HUES48 (cell line): ENCODE results near the gene ACSF3.
"Not testable (repeated sequence)": the region's sequence is repeated elsewhere in the genome, so short reads cannot be mapped to it uniquely, and the experiment has no call there.

Source experiments
- H3K27ac ChIP-seq: one replicate; pipeline ENCODE4 v1.7.0; 2013; ENCODE audit warnings: low read depth, low read length, inconsistent platforms
- H3K27me3 ChIP-seq: 2 replicates; pipeline ENCODE4 v1.6.1; 2013; ENCODE audit warnings: mild to moderate bottlenecking, low read length; ENCODE audit not compliant: control insufficient read depth, insufficient read depth
- H3K36me3 ChIP-seq: 2 replicates; pipeline ENCODE4 v1.6.1; 2013; ENCODE audit warnings: low read length; ENCODE audit not compliant: control insufficient read depth, insufficient read depth
- H3K4me1 ChIP-seq: 2 replicates; pipeline ENCODE4 v1.6.1; 2013; ENCODE audit warnings: mild to moderate bottlenecking, low read length; ENCODE audit not compliant: control insufficient read depth, insufficient read depth
- H3K4me3 ChIP-seq: 2 replicates; pipeline ENCODE4 v1.5.1; 2013; ENCODE audit warnings: mild to moderate bottlenecking, low read depth, low read length
- H3K9ac ChIP-seq: 2 replicates; pipeline ENCODE4 v1.6.1; 2013; ENCODE audit warnings: mild to moderate bottlenecking, low read depth, low read length, moderate library complexity
- H3K9me3 ChIP-seq: 2 replicates; pipeline ENCODE4 v1.6.1; 2013; ENCODE audit warnings: low read length; ENCODE audit not compliant: control insufficient read depth, insufficient read depth

The ACSF3 gene

DNA sequence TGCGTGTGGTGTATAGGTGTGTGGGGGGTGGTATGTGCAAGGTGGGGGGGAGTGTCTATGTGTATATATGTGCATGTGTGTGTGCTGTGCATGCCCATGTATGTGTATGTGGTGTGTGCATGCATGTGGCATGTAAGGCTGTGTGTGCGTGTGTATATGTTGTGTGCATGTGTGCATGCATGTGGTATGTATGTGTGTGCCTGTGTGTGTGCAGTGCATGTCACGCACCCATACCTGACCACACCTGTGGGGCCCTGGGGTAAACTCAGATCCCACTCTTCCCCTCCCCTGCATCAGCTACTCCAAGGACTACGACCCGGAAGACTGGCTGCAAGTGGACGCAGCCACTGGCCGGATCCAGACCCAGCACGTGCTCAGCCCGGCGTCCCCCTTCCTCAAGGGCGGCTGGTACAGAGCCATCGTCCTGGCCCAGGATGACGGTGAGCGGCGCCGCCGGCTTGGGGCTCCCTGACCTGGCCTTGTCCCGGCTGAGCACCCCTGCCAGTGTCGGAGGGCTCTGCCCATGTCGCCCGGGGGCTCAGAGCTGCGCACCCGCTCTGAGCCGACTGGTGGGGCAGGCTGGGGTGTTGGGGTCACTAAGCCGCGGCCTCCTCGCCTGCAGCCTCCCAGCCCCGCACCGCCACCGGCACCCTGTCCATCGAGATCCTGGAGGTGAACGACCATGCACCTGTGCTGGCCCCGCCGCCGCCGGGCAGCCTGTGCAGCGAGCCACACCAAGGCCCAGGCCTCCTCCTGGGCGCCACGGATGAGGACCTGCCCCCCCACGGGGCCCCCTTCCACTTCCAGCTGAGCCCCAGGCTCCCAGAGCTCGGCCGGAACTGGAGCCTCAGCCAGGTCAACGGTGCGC, 97.6 kb downstream of the ACSF3 start:
- H3K27me3 ChIP-seq = peaks cover 12% of the 10 kb centered on the region
- H3K9me3 ChIP-seq = no peaks in the 10 kb centered on the region
- no peak overlapping the region for H3K27ac ChIP-seq
- H3K4me3 ChIP-seq = no peak overlapping the region
- H3K9ac ChIP-seq = no peak overlapping the region
- no peaks in the 10 kb centered on the region for H3K36me3 ChIP-seq
- H3K4me1 ChIP-seq = no peaks in the 10 kb centered on the region

- Histone ChIP-seq H3K36me3 (no peaks in the 10 kb centered on the region), H3K4me3 (peak overlapping the region; percentile 75), H3K9me3 (no peaks in the 10 kb centered on the region), H3K9ac (0 out of 2 replicates have a peak overlapping the region, but pooled peaks have one; percentile 35), H3K27ac (no peak overlapping the region), H3K27me3 (peaks cover 12% of the 10 kb centered on the region), H3K4me1 (no peaks in the 10 kb centered on the region)
Observed at GRCh38 chr16:89191901-89192185, 98.2 kb downstream of the ACSF3 start.

GRCh38 chr16:89192186-89192955, 98.7 kb downstream of the ACSF3 start:
- Histone ChIP-seq H3K4me3 (peak overlapping the region; percentile 75), H3K9ac (0 out of 2 replicates have a peak overlapping the region, but pooled peaks have one; percentile 35), H3K27me3 (peaks cover 12% of the 10 kb centered on the region)
- H3K9me3 ChIP-seq, H3K27ac ChIP-seq, H3K4me1 ChIP-seq, H3K36me3 ChIP-seq: not testable (repeated sequence)

DNA sequence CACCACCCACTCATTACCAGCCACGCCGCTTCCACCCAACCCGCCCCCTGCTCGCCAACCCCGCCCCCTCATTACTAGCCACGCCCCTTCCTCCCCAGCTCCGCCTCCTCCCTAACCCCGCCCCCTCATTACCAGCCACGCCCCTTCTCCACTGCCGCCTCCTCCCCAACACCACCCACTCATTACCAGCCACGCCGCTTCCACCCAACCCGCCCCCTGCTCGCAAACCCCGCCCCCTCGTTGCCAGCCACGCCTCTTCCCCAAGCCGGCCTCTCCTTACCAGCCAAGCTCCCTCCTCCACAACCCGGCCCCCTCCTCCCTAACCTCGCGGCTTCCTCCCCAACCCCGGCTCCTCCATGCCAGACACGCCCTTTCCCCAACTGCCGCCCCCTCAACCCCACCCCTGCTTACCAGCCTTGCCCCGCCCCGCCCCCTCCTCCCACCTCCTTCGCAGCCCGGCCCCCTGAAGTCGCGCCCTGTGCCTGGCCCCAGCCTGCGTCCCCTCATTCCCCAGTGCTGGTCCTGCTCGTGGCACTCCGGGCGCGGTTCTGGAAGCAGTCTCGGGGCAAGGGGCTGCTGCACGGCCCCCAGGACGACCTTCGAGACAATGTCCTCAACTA, 99.4 kb downstream of the ACSF3 start:
- Histone ChIP-seq H3K36me3 (no peaks in the 10 kb centered on the region), H3K4me1 (no peaks in the 10 kb centered on the region), H3K4me3 (peak overlapping the region; percentile 35; the same call in 1 of the 2 replicates), H3K9ac (no peak overlapping the region), H3K9me3 (no peaks in the 10 kb centered on the region), H3K27me3 (peaks cover 12% of the 10 kb centered on the region), H3K27ac (no peak overlapping the region)

GRCh38 chr16:89193576-89194293, 100.1 kb downstream of the ACSF3 start:
- Histone ChIP-seq H3K27ac (no peak overlapping the region), H3K9me3 (no peaks in the 10 kb centered on the region), H3K4me1 (no peaks in the 10 kb centered on the region), H3K9ac (no peak overlapping the region), H3K27me3 (peaks cover 12% of the 10 kb centered on the region), H3K4me3 (peak overlapping the region; percentile 35; the same call in 1 of the 2 replicates), H3K36me3 (no peaks in the 10 kb centered on the region)

GRCh38 chr16:89194340-89195311, 101.0 kb downstream of the ACSF3 start:
- no peak overlapping the region for H3K9ac ChIP-seq
- H3K27me3 ChIP-seq = peaks cover 14% of the 10 kb centered on the region
- H3K4me3 ChIP-seq = no peak overlapping the region
- no peaks in the 10 kb centered on the region for H3K36me3 ChIP-seq
- no peaks in the 10 kb centered on the region for H3K9me3 ChIP-seq
- H3K4me1 ChIP-seq = no peaks in the 10 kb centered on the region
- no peak overlapping the region for H3K27ac ChIP-seq

DNA sequence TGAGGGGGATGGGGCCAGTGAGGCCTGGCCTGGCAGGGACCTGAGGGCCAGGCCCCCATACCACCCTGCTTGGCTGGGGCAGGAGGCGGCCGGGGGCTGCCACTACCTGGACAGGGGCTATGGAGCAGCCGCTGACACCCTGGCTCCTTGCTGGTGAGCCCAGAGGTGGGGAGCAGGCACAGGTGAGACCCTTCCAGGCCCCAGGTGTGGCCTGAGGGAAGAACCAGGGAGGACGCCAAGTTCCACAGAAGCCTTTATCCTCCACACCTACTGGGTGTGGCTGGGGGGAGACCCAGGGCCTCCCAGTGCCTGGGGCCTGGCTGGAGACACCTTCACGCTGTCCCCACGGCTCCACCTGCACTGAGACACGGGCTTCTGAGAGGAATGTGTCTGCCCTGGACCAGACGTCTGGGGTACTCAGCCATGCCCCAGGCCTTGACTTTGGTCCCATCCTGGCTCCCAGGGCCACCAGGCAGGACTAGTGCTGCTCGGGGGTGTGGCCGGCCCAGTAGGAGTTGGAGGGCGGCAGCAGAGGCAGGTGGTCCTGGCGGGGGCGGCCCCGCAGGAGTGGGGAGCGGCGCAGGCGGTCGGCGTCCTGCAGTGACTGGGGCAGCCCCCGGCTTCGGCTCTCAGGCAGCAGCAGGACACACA, 102.0 kb downstream of the ACSF3 start:
- Histone ChIP-seq H3K9me3 (no peaks in the 10 kb centered on the region), H3K9ac (no peak overlapping the region), H3K4me1 (peaks cover 8% of the 10 kb centered on the region; the same call in 1 of the 2 replicates), H3K27ac (no peak overlapping the region), H3K27me3 (peaks cover 23% of the 10 kb centered on the region), H3K36me3 (no peaks in the 10 kb centered on the region), H3K4me3 (no peak overlapping the region)

DNA sequence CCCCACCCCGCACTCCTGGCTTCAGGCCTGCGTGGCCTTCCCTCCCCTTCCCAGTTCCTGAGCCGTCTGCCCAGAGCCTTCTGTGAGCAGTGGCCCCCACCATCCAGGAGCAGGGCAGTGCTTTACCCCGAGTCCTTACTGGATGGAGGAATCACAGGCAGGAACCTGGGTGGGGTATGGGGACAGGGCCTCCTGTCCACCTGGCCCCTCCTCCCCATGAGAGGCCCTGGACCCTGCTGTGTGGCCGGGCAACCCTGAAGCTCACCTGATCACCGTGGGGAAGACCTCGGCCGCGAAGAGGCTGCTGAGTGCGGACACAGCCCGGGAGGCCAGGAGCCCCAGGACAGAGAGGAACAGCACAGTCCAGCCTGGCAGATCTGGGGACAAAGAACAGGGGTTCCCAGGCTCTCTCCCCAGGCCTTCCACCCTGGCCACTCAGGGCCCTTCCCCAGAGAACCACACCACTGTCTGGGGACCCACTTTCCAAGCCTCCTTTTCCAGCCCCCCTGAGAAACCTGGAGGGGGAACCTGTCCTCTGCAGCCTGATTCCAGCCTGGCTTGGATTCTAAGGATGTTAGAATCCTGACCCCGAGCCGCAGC, 103.5 kb downstream of the ACSF3 start:
- Histone ChIP-seq H3K4me1 (peaks cover 9% of the 10 kb centered on the region; the same call in 1 of the 2 replicates), H3K4me3 (no peak overlapping the region), H3K27me3 (peaks cover 20% of the 10 kb centered on the region)

DNA sequence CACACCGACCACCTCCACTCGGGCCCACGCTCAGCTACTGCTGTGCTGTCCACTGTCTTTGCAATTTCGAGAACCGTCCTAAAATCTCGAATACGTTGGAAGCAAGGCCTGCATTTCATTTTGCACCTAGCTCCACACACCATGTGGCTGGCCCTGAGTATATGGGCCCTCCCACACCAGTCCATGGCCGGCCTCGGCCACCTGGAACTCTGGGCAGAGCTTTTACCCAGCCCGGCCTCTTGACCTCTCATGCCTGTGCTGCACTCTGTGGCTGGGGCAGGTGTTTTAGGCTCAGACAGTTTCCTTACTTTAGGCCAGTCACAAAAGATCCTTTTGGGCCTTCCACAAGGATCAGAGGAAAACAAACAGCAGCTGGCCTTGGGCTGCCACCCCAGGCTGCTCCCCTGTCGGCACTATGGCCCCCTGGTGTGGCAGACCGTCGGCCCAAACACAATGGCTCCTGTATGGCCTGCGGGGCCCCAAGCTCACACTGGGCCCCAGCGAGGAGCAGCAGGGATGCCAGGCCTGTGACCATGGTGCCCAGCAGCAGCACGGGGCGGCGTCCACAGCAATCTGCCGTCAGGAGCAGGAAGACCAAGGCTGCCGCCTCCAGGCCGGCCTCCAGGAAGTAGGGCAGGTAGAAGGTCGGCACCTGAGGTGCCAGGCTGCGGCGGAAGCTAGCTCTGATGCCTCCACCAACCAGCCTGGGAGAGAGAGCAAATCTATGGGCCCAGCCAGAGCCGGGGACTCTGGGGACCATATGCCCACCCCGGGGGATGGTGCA, 104.2 kb downstream of the ACSF3 start:
- H3K9ac ChIP-seq = no peak overlapping the region
- H3K4me3 ChIP-seq = no peak overlapping the region
- H3K4me1 ChIP-seq = peaks cover 9% of the 10 kb centered on the region; the same call in 1 of the 2 replicates
- H3K36me3 ChIP-seq = no peaks in the 10 kb centered on the region
- H3K27me3 ChIP-seq = peaks cover 27% of the 10 kb centered on the region
- H3K9me3 ChIP-seq = no peaks in the 10 kb centered on the region
- H3K27ac ChIP-seq = no peak overlapping the region

More for the DNA sequence above, 103.5 kb downstream of the ACSF3 start:
- Histone ChIP-seq H3K9ac (no peak overlapping the region), H3K36me3 (no peaks in the 10 kb centered on the region), H3K27ac (no peak overlapping the region), H3K9me3 (no peaks in the 10 kb centered on the region)
